22Rv1 (cell line): ENCODE measurements around the gene LRRTM2.

Experiments used
- ZFX ChIP-seq: fragments of 450-650 bp; IDR thresholded peaks from 2 replicates; pipeline ENCODE4 v1.6.1; 2017; ENCODE audit warnings: antibody characterized with exemption, borderline replicate concordance
- TF ChIP-seq, protein P1 (sequence below): fragments of 450-650 bp; IDR thresholded peaks from 2 replicates; pipeline ENCODE4 v1.5.1; 2017; ENCODE audit warnings: mild to moderate bottlenecking

DNA sequence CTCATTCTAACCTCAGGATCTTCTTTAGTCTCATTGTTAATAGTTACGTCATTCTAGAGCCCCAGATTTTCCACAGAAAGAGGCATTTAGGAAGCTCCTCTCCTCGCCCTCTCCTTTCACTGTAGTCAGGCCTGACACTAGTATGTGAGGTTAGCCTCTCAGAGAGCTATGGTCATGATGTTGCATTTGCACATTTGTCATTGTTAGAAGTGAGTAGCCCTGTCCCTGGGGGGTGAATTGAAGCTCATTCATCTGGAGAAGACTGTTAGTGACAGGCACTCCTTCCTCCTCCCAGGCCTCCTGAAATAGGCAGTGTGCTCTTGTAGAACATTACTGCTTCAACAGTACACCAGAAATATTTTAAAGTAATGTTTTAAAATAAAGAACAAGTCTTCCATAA, 26.6 kb upstream of the LRRTM2 start:
- TF ChIP-seq, protein P1, sequence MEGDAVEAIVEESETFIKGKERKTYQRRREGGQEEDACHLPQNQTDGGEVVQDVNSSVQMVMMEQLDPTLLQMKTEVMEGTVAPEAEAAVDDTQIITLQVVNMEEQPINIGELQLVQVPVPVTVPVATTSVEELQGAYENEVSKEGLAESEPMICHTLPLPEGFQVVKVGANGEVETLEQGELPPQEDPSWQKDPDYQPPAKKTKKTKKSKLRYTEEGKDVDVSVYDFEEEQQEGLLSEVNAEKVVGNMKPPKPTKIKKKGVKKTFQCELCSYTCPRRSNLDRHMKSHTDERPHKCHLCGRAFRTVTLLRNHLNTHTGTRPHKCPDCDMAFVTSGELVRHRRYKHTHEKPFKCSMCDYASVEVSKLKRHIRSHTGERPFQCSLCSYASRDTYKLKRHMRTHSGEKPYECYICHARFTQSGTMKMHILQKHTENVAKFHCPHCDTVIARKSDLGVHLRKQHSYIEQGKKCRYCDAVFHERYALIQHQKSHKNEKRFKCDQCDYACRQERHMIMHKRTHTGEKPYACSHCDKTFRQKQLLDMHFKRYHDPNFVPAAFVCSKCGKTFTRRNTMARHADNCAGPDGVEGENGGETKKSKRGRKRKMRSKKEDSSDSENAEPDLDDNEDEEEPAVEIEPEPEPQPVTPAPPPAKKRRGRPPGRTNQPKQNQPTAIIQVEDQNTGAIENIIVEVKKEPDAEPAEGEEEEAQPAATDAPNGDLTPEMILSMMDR, result no peak
- no peak for TF ChIP-seq ZFX
